K562 (cell line): Measurements from ENCODE around the gene ENTPD6. TPM values are rescaled to one million over a fixed set of nuclear protein-coding genes. Genes with fewer than 3 reads are reported as not detected.
A peak's percentile ranks its signal among the peaks of the same experiment; 100 is the strongest.

ENCODE experiments used
- CEBPG ChIP-seq, 3 experiments: fragments of 200-800 bp in 1 of 3; sonication (Bioruptor generic) in 1 of 3; sonication (generic) in 1 of 3; formaldehyde crosslinking in 1 of 3; IDR thresholded peaks in 2 of 3; conservative IDR thresholded peaks in 1 of 3; 2 replicates each; pipeline versions ENCODE4 v1.6.1 to v1.8.0; 2016 to 2022; ENCODE audit warnings: missing compliant biosample characterization in 2 of 3, missing genetic modification characterization in 2 of 3, mild to moderate bottlenecking in 1 of 3, missing genetic modification reagents in 1 of 3
- CHAMP1 ChIP-seq: fragments of 450-650 bp; IDR thresholded peaks from 2 replicates; pipeline ENCODE4 v1.6.1; 2016; ENCODE audit warnings: mild to moderate bottlenecking
- CXXC5 ChIP-seq: fragments of 250-450 bp; sonication (Bioruptor Pico); IDR thresholded peaks from 2 replicates; pipeline ENCODE4 v1.8.0; 2022; ENCODE audit warnings: inconsistent platforms, mild to moderate bottlenecking, moderate library complexity
- DLX4 ChIP-seq: fragments of 250-450 bp; sonication (Bioruptor Pico); IDR thresholded peaks from 2 replicates; pipeline ENCODE4 v1.6.1; 2021; ENCODE audit warnings: mild to moderate bottlenecking
- ELF4 ChIP-seq: fragments of 450-650 bp; formaldehyde crosslinking; IDR thresholded peaks from 2 replicates; pipeline ENCODE4 v1.4.0; 2022; ENCODE audit warnings: missing genetic modification characterization
- FOXO4 ChIP-seq: fragments of 450-650 bp; formaldehyde crosslinking; IDR thresholded peaks from 2 replicates; pipeline ENCODE4 v1.4.0; 2020; ENCODE audit warnings: mild to moderate bottlenecking, moderate library complexity
- HDAC1 ChIP-seq, 2 experiments: fragments of 450-650 bp; IDR thresholded peaks; 2 replicates each; pipeline ENCODE4 v1.6.1; 2016 to 2017; ENCODE audit warnings: inconsistent platforms in 1 of 2, mild to moderate bottlenecking in 1 of 2, moderate library complexity in 1 of 2
- MAFK ChIP-seq: IDR thresholded peaks from 2 replicates; pipeline ENCODE4 v1.6.1; 2011; ENCODE audit warnings: low read length, improper control_type of control experiment
- MEF2D ChIP-seq: conservative IDR thresholded peaks from 2 replicates; pipeline ENCODE4 v1.6.1; 2016; ENCODE audit warnings: low read depth, missing genetic modification characterization, missing compliant biosample characterization
- PREB ChIP-seq: sonication (generic); formaldehyde crosslinking; IDR thresholded peaks from 2 replicates; pipeline ENCODE4 v1.8.1; 2023; ENCODE audit warnings: mild to moderate bottlenecking, missing genetic modification reagents
- RBM17 ChIP-seq: fragments of 200-400 bp; formaldehyde crosslinking; IDR thresholded peaks from 2 replicates; pipeline ENCODE4 v1.6.1; 2017; ENCODE audit warnings: low read depth, mild to moderate bottlenecking, low read length, borderline replicate concordance
- SAP30 ChIP-seq: fragments of 200-600 bp; sonication (generic); IDR thresholded peaks from 2 replicates; pipeline ENCODE4 v1.6.1; 2012; ENCODE audit warnings: borderline replicate concordance, low read depth, mild to moderate bottlenecking, moderate library complexity, low read length, control low read depth, inconsistent platforms; ENCODE audit not compliant: insufficient read depth, poor library complexity, severe bottlenecking
- TCF7L2 ChIP-seq: fragments of 150-350 bp; IDR thresholded peaks from 2 replicates; pipeline ENCODE4 v1.6.1; 2016; ENCODE audit warnings: low read depth, mild to moderate bottlenecking, low read length, moderate library complexity
- VEZF1 ChIP-seq: fragments of 200-800 bp; sonication (Bioruptor generic); IDR thresholded peaks from 2 replicates; pipeline ENCODE4 v1.6.1; 2017; ENCODE audit warnings: missing genetic modification characterization, missing compliant biosample characterization
- ZBTB12 ChIP-seq: fragments of 250-450 bp; sonication (Bioruptor Pico); IDR thresholded peaks from 2 replicates; pipeline ENCODE4 v1.4.0; 2020
- ZNF217 ChIP-seq: sonication (generic); formaldehyde crosslinking; IDR thresholded peaks from 2 replicates; pipeline ENCODE4 v1.8.0; 2022; ENCODE audit warnings: mild to moderate bottlenecking, missing genetic modification reagents
- ZNF316 ChIP-seq: fragments of 450-650 bp; IDR thresholded peaks from 2 replicates; pipeline ENCODE4 v1.6.1; 2016
- ZNF707 ChIP-seq: fragments of 250-450 bp; sonication (Bioruptor Pico); conservative IDR thresholded peaks from 2 replicates; pipeline ENCODE4 v1.8.0; 2022; ENCODE audit warnings: inconsistent platforms, mild to moderate bottlenecking, moderate library complexity
- polyA plus RNA-seq, 8 experiments: library from polyadenylated mRNA; depleted of rRNA in 4 of 8; stranded (reverse) in 5 of 8; unstranded in 3 of 8; fragments of >200 nt; fragmentation: Nextera tagmentation in 2 of 8; fragmentation: Illumina TruSeq in 1 of 8; extraction: Ambion mirVana in 2 of 8; extraction: Trizol in 1 of 8; gene quantifications; 2 replicates each; pipeline versions ENCODE4 v1.2.1 to v1.2.3, GENCODE V29; 2011 to 2014; ENCODE audit warnings: inconsistent platforms in 1 of 8, missing spikeins in 1 of 8
- total RNA-seq, 7 experiments: library from RNA; depleted of rRNA in 6 of 7; stranded (reverse); fragments of >200 nt in 6 of 7; fragmentation: Illumina TruSeq in 2 of 7; extraction: Trizol in 2 of 7; gene quantifications; 2 replicates each; pipeline versions ENCODE4 v1.2.1 to v1.2.3, GENCODE V29; 2011 to 2021; ENCODE audit warnings: low replicate concordance in 1 of 7

The ENTPD6 gene
- total and polyA plus RNA-seq, 9 of the 15 experiments (the other 6 are each of a cell fraction or from before 2014, with no cell fraction given) = 0.82 to 36.8 (median 22.4) TPM

- TF ChIP-seq DLX4 (CRISPR knock-in tag) (no peak), VEZF1 (CRISPR knock-in tag) (no peak), CXXC5 (CRISPR knock-in tag) (peak; percentile 28; the same call in 1 of the 2 replicates), MEF2D (no peak), SAP30 (no peak), CHAMP1 (no peak), ZNF316 (0 out of 2 replicates have a peak, but pooled peaks have one; percentile 29), TCF7L2 (no peak), MAFK (peak; percentile 29; the same call in 1 of the 2 replicates), FOXO4 (CRISPR knock-in tag) (no peak), PREB (no peak), ELF4 (no peak), CEBPG (CRISPR knock-in tag; IDR thresholded peaks at IDR 0.05) (no peak), CEBPG (tag; conservative IDR thresholded peaks at IDR 0.05 in 1 of 2, IDR thresholded peaks at IDR 0.05 in 1 of 2) (no peak), HDAC1 (IDR thresholded peaks at IDR 0.05) (no peak), ZBTB12 (CRISPR knock-in tag) (no peak), ZNF217 (no peak), RBM17 (no peak), ZNF707 (no peak)
Observed at GRCh38 chr20:25223179-25223661, 27.7 kb downstream of the ENTPD6 start (continued).
